ENCODE measurements around the gene DOCK1.

Gene DOCK1

DNA sequence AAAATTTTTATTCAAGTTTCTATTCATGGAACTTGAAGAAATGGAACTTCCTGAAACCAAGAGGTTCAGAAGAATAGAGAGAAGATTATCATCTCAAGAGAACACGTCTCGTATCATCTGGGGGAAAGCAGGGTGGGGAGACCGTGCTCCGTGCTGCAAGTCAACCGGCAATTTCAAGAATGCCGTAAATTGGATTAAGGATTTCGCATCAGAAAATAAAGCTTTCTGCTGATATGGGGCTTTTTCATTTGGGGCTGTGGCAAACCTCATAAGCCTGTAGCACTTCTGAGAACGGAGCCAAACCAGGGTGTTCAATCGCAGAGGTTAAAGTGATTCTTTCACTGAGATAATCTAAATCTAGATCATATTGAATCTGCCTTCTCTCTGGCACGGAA lies 493.7 kb downstream of the DOCK1 start:
- ATAC-seq (ENCODE audit: low read depth): no peak
- H3K4me1 ChIP-seq (ENCODE audit: insufficient read depth, poor library complexity, severe bottlenecking): no peaks in the 10 kb centered on the region
- no peaks in the 10 kb centered on the region for H3K9me3 ChIP-seq (ENCODE audit: severe bottlenecking)
- H3K27ac ChIP-seq (ENCODE audit: poor library complexity, severe bottlenecking): no peak overlapping the region
- no peaks in the 10 kb centered on the region for H3K36me3 ChIP-seq (ENCODE audit: low read depth)
- no peaks in the 10 kb centered on the region for H3K27me3 ChIP-seq (ENCODE audit: insufficient read depth, poor library complexity, severe bottlenecking)
- DNase-seq (ENCODE audit: low spot score): no peak
- TF ChIP-seq, protein P1, sequence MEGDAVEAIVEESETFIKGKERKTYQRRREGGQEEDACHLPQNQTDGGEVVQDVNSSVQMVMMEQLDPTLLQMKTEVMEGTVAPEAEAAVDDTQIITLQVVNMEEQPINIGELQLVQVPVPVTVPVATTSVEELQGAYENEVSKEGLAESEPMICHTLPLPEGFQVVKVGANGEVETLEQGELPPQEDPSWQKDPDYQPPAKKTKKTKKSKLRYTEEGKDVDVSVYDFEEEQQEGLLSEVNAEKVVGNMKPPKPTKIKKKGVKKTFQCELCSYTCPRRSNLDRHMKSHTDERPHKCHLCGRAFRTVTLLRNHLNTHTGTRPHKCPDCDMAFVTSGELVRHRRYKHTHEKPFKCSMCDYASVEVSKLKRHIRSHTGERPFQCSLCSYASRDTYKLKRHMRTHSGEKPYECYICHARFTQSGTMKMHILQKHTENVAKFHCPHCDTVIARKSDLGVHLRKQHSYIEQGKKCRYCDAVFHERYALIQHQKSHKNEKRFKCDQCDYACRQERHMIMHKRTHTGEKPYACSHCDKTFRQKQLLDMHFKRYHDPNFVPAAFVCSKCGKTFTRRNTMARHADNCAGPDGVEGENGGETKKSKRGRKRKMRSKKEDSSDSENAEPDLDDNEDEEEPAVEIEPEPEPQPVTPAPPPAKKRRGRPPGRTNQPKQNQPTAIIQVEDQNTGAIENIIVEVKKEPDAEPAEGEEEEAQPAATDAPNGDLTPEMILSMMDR (IDR thresholded peaks at IDR 0.05; ENCODE audit: poor library complexity, severe bottlenecking): no peak
- no peak overlapping the region for H3K4me3 ChIP-seq (ENCODE audit: severe bottlenecking)

GRCh38 chr10:127399668-127400067 lies 494.4 kb downstream of the DOCK1 start:
- no peak overlapping the region for H3K4me3 ChIP-seq (ENCODE audit: severe bottlenecking)
- H3K4me1 ChIP-seq (ENCODE audit: insufficient read depth, poor library complexity, severe bottlenecking): no peaks in the 10 kb centered on the region
- DNase-seq (ENCODE audit: low spot score) (no peak), ATAC-seq (ENCODE audit: low read depth) (no peak)
- no peaks in the 10 kb centered on the region for H3K9me3 ChIP-seq (ENCODE audit: severe bottlenecking)
- no peaks in the 10 kb centered on the region for H3K36me3 ChIP-seq (ENCODE audit: low read depth)
- no peaks in the 10 kb centered on the region for H3K27me3 ChIP-seq (ENCODE audit: insufficient read depth, poor library complexity, severe bottlenecking)
- H3K27ac ChIP-seq (ENCODE audit: poor library complexity, severe bottlenecking): no peak overlapping the region
- TF ChIP-seq, protein P1 (IDR thresholded peaks at IDR 0.05; ENCODE audit: poor library complexity, severe bottlenecking): no peak

DNA sequence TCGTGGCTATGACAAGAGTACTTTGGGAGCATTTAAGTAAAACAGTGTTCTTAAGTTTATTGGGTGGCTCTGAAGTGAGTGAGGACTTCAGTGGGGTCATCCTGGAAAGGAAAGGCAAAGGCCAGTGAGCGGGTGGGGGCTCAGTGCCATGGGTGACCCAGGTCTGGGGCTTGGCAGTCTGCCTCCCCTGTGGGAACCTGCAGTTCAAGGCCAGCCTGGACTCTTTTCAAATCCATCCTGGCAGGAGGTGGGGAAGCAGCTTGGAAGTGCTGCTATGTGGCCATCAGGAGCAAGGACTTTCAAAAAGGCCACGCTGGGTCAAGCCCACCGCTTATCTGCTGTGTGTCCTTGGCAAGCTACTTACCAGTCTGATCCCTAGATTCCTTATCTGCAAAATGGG lies 495.0 kb downstream of the DOCK1 start:
- no peaks in the 10 kb centered on the region for H3K27me3 ChIP-seq (ENCODE audit: insufficient read depth, poor library complexity, severe bottlenecking)
- H3K9me3 ChIP-seq (ENCODE audit: severe bottlenecking): no peaks in the 10 kb centered on the region
- H3K27ac ChIP-seq (ENCODE audit: poor library complexity, severe bottlenecking): no peak overlapping the region
- no peak for ATAC-seq (ENCODE audit: low read depth)
- no peak overlapping the region for H3K4me3 ChIP-seq (ENCODE audit: severe bottlenecking)
- no peak for DNase-seq (ENCODE audit: low spot score)
- TF ChIP-seq, protein P1 (IDR thresholded peaks at IDR 0.05; ENCODE audit: poor library complexity, severe bottlenecking): no peak
- no peaks in the 10 kb centered on the region for H3K36me3 ChIP-seq (ENCODE audit: low read depth)
- no peaks in the 10 kb centered on the region for H3K4me1 ChIP-seq (ENCODE audit: insufficient read depth, poor library complexity, severe bottlenecking)

DNA sequence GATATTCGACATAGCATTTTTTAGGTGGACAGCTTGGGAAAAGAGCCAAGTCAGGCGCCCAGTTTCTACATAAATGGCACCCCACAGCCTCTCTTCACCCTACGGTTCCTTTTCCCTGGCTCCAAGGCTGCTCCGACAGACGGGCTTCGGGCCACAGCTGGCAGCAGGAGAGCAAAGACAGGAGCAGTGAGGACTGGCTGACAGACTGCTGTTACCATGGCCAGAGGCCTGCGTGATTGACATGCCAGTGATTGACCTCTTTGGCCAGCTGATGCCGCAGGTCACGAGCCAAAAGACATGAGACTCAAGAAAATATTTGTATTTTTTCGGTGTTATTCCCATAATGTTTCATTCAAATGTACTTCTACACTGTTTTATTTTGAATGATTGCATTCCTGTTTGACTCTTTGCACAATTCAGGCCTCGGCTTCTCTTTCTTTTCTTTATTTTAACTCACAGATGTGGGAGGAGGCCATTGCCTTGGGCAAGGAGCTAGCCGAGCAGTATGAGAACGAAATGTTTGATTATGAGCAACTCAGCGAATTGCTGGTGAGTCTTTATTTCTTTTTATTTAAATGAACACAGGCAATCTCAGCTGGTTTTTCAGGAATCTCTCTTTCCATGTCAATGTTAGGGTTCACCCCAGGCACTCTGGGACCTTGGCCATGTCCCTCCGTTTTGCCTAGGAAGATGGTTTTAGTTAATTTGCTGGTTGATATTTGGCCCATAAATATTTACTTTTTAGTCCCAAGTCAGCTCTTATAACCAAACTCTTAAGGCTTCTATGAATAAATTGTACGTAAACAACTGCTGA lies 497.6 kb downstream of the DOCK1 start:
- H3K36me3 ChIP-seq (ENCODE audit: low read depth): no peaks in the 10 kb centered on the region
- no peak for DNase-seq (ENCODE audit: low spot score)
- TF ChIP-seq, protein P1 (IDR thresholded peaks at IDR 0.05; ENCODE audit: poor library complexity, severe bottlenecking): no peak
- H3K4me1 ChIP-seq (ENCODE audit: insufficient read depth, poor library complexity, severe bottlenecking): no peaks in the 10 kb centered on the region
- no peak for ATAC-seq (ENCODE audit: low read depth)
- H3K27ac ChIP-seq (ENCODE audit: poor library complexity, severe bottlenecking): no peak overlapping the region
- H3K4me3 ChIP-seq (ENCODE audit: severe bottlenecking): no peak overlapping the region
- no peaks in the 10 kb centered on the region for H3K9me3 ChIP-seq (ENCODE audit: severe bottlenecking)
- no peaks in the 10 kb centered on the region for H3K27me3 ChIP-seq (ENCODE audit: insufficient read depth, poor library complexity, severe bottlenecking)

DNA sequence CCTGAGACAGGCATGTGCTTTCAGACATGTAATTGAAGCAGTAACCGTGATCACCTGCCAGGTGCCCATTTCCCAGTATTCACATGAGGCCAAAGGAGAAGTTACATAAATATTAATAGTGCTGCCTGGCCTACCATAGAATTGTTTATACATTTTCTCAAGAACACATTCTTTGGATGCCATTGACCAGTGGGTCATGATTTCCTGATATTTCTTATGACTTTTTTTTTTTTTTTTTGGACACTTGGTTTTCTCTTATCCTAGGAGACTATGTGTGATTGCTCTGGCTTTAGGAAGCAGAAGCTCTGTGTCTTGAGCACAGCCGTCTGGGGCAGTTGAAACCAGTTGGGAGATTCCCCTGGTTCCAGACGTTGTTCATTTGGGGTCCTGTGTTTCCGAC lies 500.0 kb downstream of the DOCK1 start:
- no peaks in the 10 kb centered on the region for H3K4me1 ChIP-seq (ENCODE audit: insufficient read depth, poor library complexity, severe bottlenecking)
- H3K36me3 ChIP-seq (ENCODE audit: low read depth): no peaks in the 10 kb centered on the region
- TF ChIP-seq, protein P1 (IDR thresholded peaks at IDR 0.05; ENCODE audit: poor library complexity, severe bottlenecking): no peak
- no peak overlapping the region for H3K27ac ChIP-seq (ENCODE audit: poor library complexity, severe bottlenecking)
- no peaks in the 10 kb centered on the region for H3K27me3 ChIP-seq (ENCODE audit: insufficient read depth, poor library complexity, severe bottlenecking)
- H3K4me3 ChIP-seq (ENCODE audit: severe bottlenecking): no peak overlapping the region
- ATAC-seq (ENCODE audit: low read depth): no peak
- no peak for DNase-seq (ENCODE audit: low spot score)
- no peaks in the 10 kb centered on the region for H3K9me3 ChIP-seq (ENCODE audit: severe bottlenecking)

All from RWPE2 (cell line).